Gastroesophageal sphincter (tissue), 4 donors: ENCODE results near the gene AKAP13. TPM values are rescaled to one million over a fixed set of nuclear protein-coding genes. Genes with fewer than 3 reads are reported as not detected.
A peak's percentile ranks its signal among the peaks of the same experiment; 100 is the strongest.
"Not testable (repeated sequence)": the region's sequence is repeated elsewhere in the genome, so short reads cannot be mapped to it uniquely, and the experiment has no call there.

Source experiments
- ATAC-seq: fragments of 150-250 bp; one replicate; pipeline ENCODE4 v1.9.1; 2016; ENCODE audit warnings: mild to moderate bottlenecking, moderate library complexity
- H3K27ac ChIP-seq, 4 donors: fragments of 200-600 bp; sonication (generic) in 3 of 4; 1 replicate in 3 of 4; 2 replicates in 1 of 4; pipeline ENCODE4 v1.5.1; 2016 to 2019
- H3K27me3 ChIP-seq: fragments of 200-600 bp; sonication (generic); one replicate; pipeline ENCODE4 v1.5.1; 2019
- H3K36me3 ChIP-seq, 2 donors: fragments of 200-600 bp; sonication (generic); one replicate each; pipeline ENCODE4 v1.5.1; 2019; ENCODE audit warnings: control low read depth in 1 of 2
- H3K4me1 ChIP-seq, 3 donors: fragments of 200-600 bp; sonication (generic); 1 replicate in 2 of 3; 2 replicates in 1 of 3; pipeline ENCODE4 v1.5.1; 2016 to 2019; ENCODE audit warnings: control low read depth in 2 of 3
- H3K4me3 ChIP-seq, 2 donors: fragments of 200-600 bp; sonication (generic); one replicate each; pipeline ENCODE4 v1.5.1; 2019; ENCODE audit warnings: mild to moderate bottlenecking in 1 of 2, moderate library complexity in 1 of 2
- H3K9me3 ChIP-seq, 3 donors: fragments of 200-600 bp; sonication (generic); one replicate each; pipeline ENCODE4 v1.5.1; 2017 to 2019; ENCODE audit warnings: control low read depth in 2 of 3
- CTCF ChIP-seq, 4 experiments: fragments of 200-600 bp in 2 of 4; fragments of 450-650 bp in 2 of 4; sonication (generic) in 1 of 4; IDR thresholded peaks; one replicate each; pipeline ENCODE4 v1.5.1; 2017 to 2019; ENCODE audit warnings: antibody characterized with exemption in 4 of 4, mild to moderate bottlenecking in 2 of 4, moderate library complexity in 2 of 4
- EP300 ChIP-seq: sonication (generic); formaldehyde crosslinking; IDR thresholded peaks from one replicate; pipeline ENCODE4 v1.6.1; 2017; ENCODE audit warnings: antibody characterized with exemption, mild to moderate bottlenecking
- POLR2A ChIP-seq, 2 donors: fragments of 450-650 bp; IDR thresholded peaks; one replicate each; pipeline ENCODE4 v1.6.1; 2017; ENCODE audit warnings: antibody characterized with exemption in 2 of 2, mild to moderate bottlenecking in 2 of 2, moderate library complexity in 1 of 2
- POLR2AphosphoS5 ChIP-seq: sonication (generic); formaldehyde crosslinking; IDR thresholded peaks from one replicate; pipeline ENCODE4 v1.6.1; 2017; ENCODE audit warnings: antibody characterized with exemption
- WGBS, 2 donors: methylation state at CpG; one replicate each; pipeline ENCODE4 v1.1.5; 2018; ENCODE audit warnings: low coverage in 1 of 2; 5-methylcytosine and 5-hydroxymethylcytosine counted together
- total RNA-seq, 4 donors: library from RNA; depleted of rRNA; stranded (reverse); fragments of >200 nt; gene quantifications; one replicate each; pipeline ENCODE4 v1.1.0, GENCODE V29; 2016

AKAP13 gene
- total RNA-seq, 4 donors from 2014 or later: 196 to 252 (median 215) TPM

GRCh38 chr15:85479071-85479647 lies 98.8 kb downstream of the AKAP13 start:
- TF ChIP-seq POLR2A (IDR thresholded peaks at IDR 0.05) (no peak), EP300 (no peak), CTCF (IDR thresholded peaks at IDR 0.05) (no peak), POLR2AphosphoS5 (no peak)
- no peaks in the 10 kb centered on the region for H3K9me3 ChIP-seq
- H3K4me1 ChIP-seq: peaks cover 26 to 97% (median 43%) of the 10 kb centered on the region in 3 donors
- H3K36me3 ChIP-seq: no peaks in the 10 kb centered on the region
- H3K27ac ChIP-seq: peak overlapping the region in 2 of 4 donors; percentile 23 to 33
- no peak for ATAC-seq
- no peak overlapping the region for H3K4me3 ChIP-seq
- no peaks in the 10 kb centered on the region for H3K27me3 ChIP-seq
- 40 to 48% methylated on average over 1 to 4 of the region's 4 CpGs for WGBS, 2 donors

GRCh38 chr15:85480923-85481322 lies 100.5 kb downstream of the AKAP13 start:
- H3K9me3 ChIP-seq: no peaks in the 10 kb centered on the region
- H3K27ac ChIP-seq: no peak overlapping the region
- H3K4me1 ChIP-seq: peaks cover 18 to 96% (median 30%) of the 10 kb centered on the region in 3 donors
- no peaks in the 10 kb centered on the region for H3K27me3 ChIP-seq
- 63 to 73% methylated on average over 6 of the region's 6 CpGs for WGBS, 2 donors
- H3K4me3 ChIP-seq: no peak overlapping the region
- no peak for ATAC-seq
- H3K36me3 ChIP-seq: no peaks in the 10 kb centered on the region
- TF ChIP-seq EP300 (no peak), POLR2A (IDR thresholded peaks at IDR 0.05) (no peak), POLR2AphosphoS5 (no peak), CTCF (IDR thresholded peaks at IDR 0.05) (no peak)

- Histone ChIP-seq H3K4me1 (peaks cover 17 to 89% (median 29%) of the 10 kb centered on the region in 3 donors), H3K27ac (peak overlapping the region in 3 of 4 donors; percentile 65 to 78 (median 73))
- not testable (repeated sequence) for H3K4me3 ChIP-seq, H3K27me3 ChIP-seq, H3K9me3 ChIP-seq, ATAC-seq, H3K36me3 ChIP-seq
These were observed 101.1 kb downstream of the AKAP13 start for GRCh38 chr15:85481543-85481942.

- TF ChIP-seq POLR2AphosphoS5: peak; percentile 28
- TF ChIP-seq EP300: no peak
- no peak for TF ChIP-seq CTCF (IDR thresholded peaks at IDR 0.05)
- TF ChIP-seq POLR2A (IDR thresholded peaks at IDR 0.05): no peak
- Histone ChIP-seq H3K27ac (peak overlapping the region; percentile 59 to 78 (median 69)), H3K9me3 (no peaks in the 10 kb centered on the region), H3K36me3 (peaks cover 0 to 5% of the 10 kb centered on the region in 2 donors), H3K4me1 (peaks cover 17 to 82% (median 27%) of the 10 kb centered on the region in 3 donors), H3K4me3 (no peak overlapping the region), H3K27me3 (no peaks in the 10 kb centered on the region)
- peak; percentile 78 for ATAC-seq
- 3 to 31% methylated on average over 5 to 6 of the region's 6 CpGs for WGBS, 2 donors
These were observed 102.5 kb downstream of the AKAP13 start for GRCh38 chr15:85482894-85483293.

GRCh38 chr15:85483955-85484354 lies 103.6 kb downstream of the AKAP13 start:
- H3K36me3 ChIP-seq, H3K4me3 ChIP-seq, H3K9me3 ChIP-seq, H3K27me3 ChIP-seq, ATAC-seq: not testable (repeated sequence)
- Histone ChIP-seq H3K4me1 (peaks cover 17 to 82% (median 18%) of the 10 kb centered on the region in 3 donors), H3K27ac (peak overlapping the region in 3 of 4 donors; percentile 61 to 73 (median 66))
- 78 to 100% methylated on average over 1 of the region's 1 CpG for WGBS, 2 donors

GRCh38 chr15:85484923-85485322 lies 104.5 kb downstream of the AKAP13 start:
- not testable (repeated sequence) for H3K36me3 ChIP-seq, H3K27me3 ChIP-seq, H3K4me3 ChIP-seq, ATAC-seq, H3K9me3 ChIP-seq
- H3K4me1 ChIP-seq: peaks cover 13 to 82% (median 23%) of the 10 kb centered on the region in 3 donors
- H3K27ac ChIP-seq: peak overlapping the region; percentile 2 to 73 (median 64)
